Activated naive CD8-positive, alpha-beta T cell treated with anti-CD3 and anti-CD28 coated beads for 36 hours (primary cell): ENCODE data around the gene KRCC1. TPM values are rescaled to one million over a fixed set of nuclear protein-coding genes. Genes with fewer than 3 reads are reported as not detected.
"Not testable (repeated sequence)": the region's sequence is repeated elsewhere in the genome, so short reads cannot be mapped to it uniquely, and the experiment has no call there.

Experiments
- DNase-seq: peaks from one replicate; pipeline ENCODE4 v3.0.0; 2021
- H3K27ac Mint-ChIP-seq: one replicate; pipeline ENCODE4 v1.8.0; 2022; ENCODE audit warnings: mild to moderate bottlenecking, moderate library complexity, mixed read lengths
- H3K27me3 Mint-ChIP-seq: one replicate; pipeline ENCODE4 v1.8.0; 2022; ENCODE audit warnings: mild to moderate bottlenecking, mixed read lengths
- H3K36me3 Mint-ChIP-seq: one replicate; pipeline ENCODE4 v1.8.0; 2021; ENCODE audit warnings: mild to moderate bottlenecking, mixed read lengths
- H3K4me1 Mint-ChIP-seq: one replicate; pipeline ENCODE4 v1.8.0; 2021; ENCODE audit warnings: mixed read lengths
- H3K4me3 Mint-ChIP-seq: one replicate; pipeline ENCODE4 v1.8.0; 2022; ENCODE audit warnings: mild to moderate bottlenecking, moderate library complexity, mixed read lengths
- H3K9me3 Mint-ChIP-seq: one replicate; pipeline ENCODE4 v1.8.0; 2022; ENCODE audit warnings: mixed read lengths
- total RNA-seq, 2 experiments: library from RNA; stranded (reverse); gene quantifications; one replicate each; pipeline ENCODE4 v1.2.3, GENCODE V29; 2021

Gene KRCC1
- total RNA-seq, 2 experiments from 2014 or later: 10.6 to 11.9 TPM

GRCh38 chr2:88061295-88061694, 5.7 kb upstream of the KRCC1 start:
- H3K27ac Mint-ChIP-seq: no peak overlapping the region
- peaks cover 21% of the 10 kb centered on the region for H3K4me1 Mint-ChIP-seq
- no peak for DNase-seq
- H3K4me3 Mint-ChIP-seq: no peak overlapping the region
- peaks cover 2% of the 10 kb centered on the region for H3K9me3 Mint-ChIP-seq
- no peaks in the 10 kb centered on the region for H3K27me3 Mint-ChIP-seq
- H3K36me3 Mint-ChIP-seq: peaks cover 2% of the 10 kb centered on the region

- Mint-ChIP-seq H3K36me3 (peaks cover 2% of the 10 kb centered on the region), H3K27me3 (no peaks in the 10 kb centered on the region), H3K27ac (no peak overlapping the region), H3K9me3 (peaks cover 2% of the 10 kb centered on the region), H3K4me1 (peaks cover 25% of the 10 kb centered on the region), H3K4me3 (no peak overlapping the region)
- DNase-seq: no peak
These were observed 5.3 kb upstream of the KRCC1 start for GRCh38 chr2:88060907-88061275.

GRCh38 chr2:88059979-88060906, 4.7 kb upstream of the KRCC1 start:
- H3K4me3 Mint-ChIP-seq: no peak overlapping the region
- H3K4me1 Mint-ChIP-seq: peaks cover 27% of the 10 kb centered on the region
- peaks cover 2% of the 10 kb centered on the region for H3K9me3 Mint-ChIP-seq
- H3K27me3 Mint-ChIP-seq: no peaks in the 10 kb centered on the region
- H3K36me3 Mint-ChIP-seq: peaks cover 2% of the 10 kb centered on the region
- no peak for DNase-seq
- H3K27ac Mint-ChIP-seq: no peak overlapping the region

- Mint-ChIP-seq H3K4me3 (no peak overlapping the region), H3K4me1 (peaks cover 42% of the 10 kb centered on the region), H3K36me3 (peaks cover 23% of the 10 kb centered on the region), H3K27ac (peak overlapping the region; percentile 51), H3K9me3 (peaks cover 3% of the 10 kb centered on the region), H3K27me3 (no peaks in the 10 kb centered on the region)
- DNase-seq: no peak
These were observed 2.6 kb upstream of the KRCC1 start for GRCh38 chr2:88058191-88058590.

GRCh38 chr2:88057437-88057844, 1.9 kb upstream of the KRCC1 start:
- Mint-ChIP-seq H3K4me1 (peaks cover 48% of the 10 kb centered on the region), H3K36me3 (peaks cover 29% of the 10 kb centered on the region), H3K9me3 (peaks cover 6% of the 10 kb centered on the region), H3K27me3 (no peaks in the 10 kb centered on the region), H3K4me3 (no peak overlapping the region), H3K27ac (no peak overlapping the region)
- no peak for DNase-seq

GRCh38 chr2:88054782-88055370, 707 bp downstream of the KRCC1 start:
- Mint-ChIP-seq H3K27ac (peak overlapping the region; percentile 95), H3K4me3 (peak overlapping the region; percentile 90), H3K4me1 (peaks cover 67% of the 10 kb centered on the region), H3K9me3 (peaks cover 10% of the 10 kb centered on the region), H3K27me3 (no peaks in the 10 kb centered on the region), H3K36me3 (peaks cover 49% of the 10 kb centered on the region)
- no peak for DNase-seq

- H3K9me3 Mint-ChIP-seq: peaks cover 10% of the 10 kb centered on the region
These were observed 1.4 kb downstream of the KRCC1 start for GRCh38 chr2:88053934-88054781.

GRCh38 chr2:88053296-88053695, 2.3 kb downstream of the KRCC1 start:
- Mint-ChIP-seq H3K4me1 (peaks cover 73% of the 10 kb centered on the region), H3K9me3 (peaks cover 10% of the 10 kb centered on the region), H3K27me3 (no peaks in the 10 kb centered on the region), H3K4me3 (peak overlapping the region; percentile 90), H3K27ac (peak overlapping the region; percentile 95), H3K36me3 (peaks cover 60% of the 10 kb centered on the region)
- DNase-seq: no peak

More at GRCh38 chr2:88053934-88054781, 1.4 kb downstream of the KRCC1 start:
- no peaks in the 10 kb centered on the region for H3K27me3 Mint-ChIP-seq
- no peak for DNase-seq
- peaks cover 71% of the 10 kb centered on the region for H3K4me1 Mint-ChIP-seq
- H3K4me3 Mint-ChIP-seq: peak overlapping the region; percentile 90
- H3K27ac Mint-ChIP-seq: peak overlapping the region; percentile 95
- peaks cover 56% of the 10 kb centered on the region for H3K36me3 Mint-ChIP-seq

GRCh38 chr2:88051792-88052191, 3.8 kb downstream of the KRCC1 start:
- no peak overlapping the region for H3K4me3 Mint-ChIP-seq
- H3K9me3 Mint-ChIP-seq: peaks cover 9% of the 10 kb centered on the region
- no peak overlapping the region for H3K27ac Mint-ChIP-seq
- peaks cover 64% of the 10 kb centered on the region for H3K36me3 Mint-ChIP-seq
- no peaks in the 10 kb centered on the region for H3K27me3 Mint-ChIP-seq
- peaks cover 63% of the 10 kb centered on the region for H3K4me1 Mint-ChIP-seq
- no peak for DNase-seq

GRCh38 chr2:88049622-88050021, 6.0 kb downstream of the KRCC1 start:
- Mint-ChIP-seq H3K36me3 (peaks cover 67% of the 10 kb centered on the region), H3K27me3 (no peaks in the 10 kb centered on the region), H3K4me3 (no peak overlapping the region), H3K4me1 (peaks cover 67% of the 10 kb centered on the region), H3K9me3 (peaks cover 12% of the 10 kb centered on the region), H3K27ac (peak overlapping the region; percentile 29)
- DNase-seq: no peak

GRCh38 chr2:88048541-88048940, 7.0 kb downstream of the KRCC1 start:
- Mint-ChIP-seq H3K9me3 (peaks cover 12% of the 10 kb centered on the region), H3K4me1 (peaks cover 60% of the 10 kb centered on the region), H3K27me3 (no peaks in the 10 kb centered on the region), H3K27ac (no peak overlapping the region), H3K4me3 (no peak overlapping the region), H3K36me3 (peaks cover 58% of the 10 kb centered on the region)
- DNase-seq: no peak

- not testable (repeated sequence) for H3K27ac Mint-ChIP-seq, H3K4me3 Mint-ChIP-seq, H3K27me3 Mint-ChIP-seq, DNase-seq, H3K9me3 Mint-ChIP-seq
- Mint-ChIP-seq H3K36me3 (peaks cover 46% of the 10 kb centered on the region), H3K4me1 (peaks cover 54% of the 10 kb centered on the region)
These were observed 10.0 kb downstream of the KRCC1 start for GRCh38 chr2:88045561-88045960.

GRCh38 chr2:88042476-88042875, 13.1 kb downstream of the KRCC1 start:
- H3K9me3 Mint-ChIP-seq: peaks cover 6% of the 10 kb centered on the region
- no peaks in the 10 kb centered on the region for H3K27me3 Mint-ChIP-seq
- H3K4me1 Mint-ChIP-seq: peaks cover 54% of the 10 kb centered on the region
- peaks cover 42% of the 10 kb centered on the region for H3K36me3 Mint-ChIP-seq
- no peak overlapping the region for H3K27ac Mint-ChIP-seq
- H3K4me3 Mint-ChIP-seq: no peak overlapping the region
- no peak for DNase-seq

GRCh38 chr2:88038263-88039105, 17.1 kb downstream of the KRCC1 start:
- H3K27me3 Mint-ChIP-seq: no peaks in the 10 kb centered on the region
- no peak overlapping the region for H3K4me3 Mint-ChIP-seq
- peaks cover 9% of the 10 kb centered on the region for H3K9me3 Mint-ChIP-seq
- H3K4me1 Mint-ChIP-seq: peaks cover 41% of the 10 kb centered on the region
- H3K36me3 Mint-ChIP-seq: peaks cover 51% of the 10 kb centered on the region
- no peak for DNase-seq
- peak overlapping the region; percentile 11 for H3K27ac Mint-ChIP-seq
